Muscle of leg (tissue), 11 donors: Measurements from ENCODE around the gene APOBEC3B. TPM values are rescaled to one million over a fixed set of nuclear protein-coding genes. Genes with fewer than 3 reads are reported as not detected.
"Not testable (repeated sequence)": the region's sequence is repeated elsewhere in the genome, so short reads cannot be mapped to it uniquely, and the experiment has no call there.

Experiments used
- DNase-seq: peaks from one replicate; pipeline ENCODE4 v3.0.0; 2013
- H3K27ac ChIP-seq: one replicate; pipeline ENCODE4 v1.5.1; 2013; ENCODE audit warnings: mild to moderate bottlenecking, low read length, control low read depth
- H3K27me3 ChIP-seq: one replicate; pipeline ENCODE4 v1.6.1; 2013; ENCODE audit warnings: low read length; ENCODE audit not compliant: control insufficient read depth, insufficient read depth
- H3K36me3 ChIP-seq: one replicate; pipeline ENCODE4 v1.6.1; 2013; ENCODE audit warnings: low read length; ENCODE audit not compliant: control insufficient read depth, insufficient read depth
- H3K4me1 ChIP-seq: one replicate; pipeline ENCODE4 v1.6.1; 2013; ENCODE audit warnings: low read length; ENCODE audit not compliant: control insufficient read depth, insufficient read depth
- H3K4me3 ChIP-seq: one replicate; pipeline ENCODE4 v1.5.1; 2013; ENCODE audit warnings: low read length, control low read depth
- H3K9me3 ChIP-seq: replicated peaks from 2 replicates; pipeline ENCODE4 v1.6.1; 2013; ENCODE audit warnings: low read depth, low read length; ENCODE audit not compliant: control insufficient read depth
- WGBS: methylation state at CpG from one replicate; pipeline ENCODE4 v1.1.5; 2013; ENCODE audit warnings: missing lambda C conversion rate; ENCODE audit not compliant: insufficient coverage; 5-methylcytosine and 5-hydroxymethylcytosine counted together
- polyA plus RNA-seq, 8 donors: library from polyadenylated mRNA; unstranded; fragments of 120-200 nt; gene quantifications; one replicate each; pipeline versions ENCODE4 v1.2.1 to v1.2.3, GENCODE V29; 2013; ENCODE audit warnings: inconsistent platforms in 1 of 8, low replicate concordance in 1 of 8; ENCODE audit not compliant: insufficient read length in 8 of 8, insufficient read depth in 1 of 8
- total RNA-seq: library from RNA; stranded (reverse); fragments of 120-200 nt; gene quantifications from one replicate; pipeline ENCODE4 v1.2.4, GENCODE V29; 2013

The APOBEC3B gene
- total and polyA plus RNA-seq, 9 donors, result 1.1 to 6.6 (median 4.8) TPM

- H3K27ac ChIP-seq, result no peak overlapping the region
- no peaks in the 10 kb centered on the region for H3K4me1 ChIP-seq
- no peak for DNase-seq
- H3K36me3 ChIP-seq, result no peaks in the 10 kb centered on the region
- 84% methylated on average over 3 of the region's 18 CpGs for WGBS
- H3K27me3 ChIP-seq, result peaks cover 2% of the 10 kb centered on the region
- peaks cover 2% of the 10 kb centered on the region for H3K9me3 ChIP-seq
- H3K4me3 ChIP-seq, result no peak overlapping the region
Observed at GRCh38 chr22:38974170-38974825, 7.8 kb upstream of the APOBEC3B start.

GRCh38 chr22:38974826-38975175 lies 7.3 kb upstream of the APOBEC3B start:
- Histone ChIP-seq H3K27me3 (peaks cover 2% of the 10 kb centered on the region), H3K4me3 (no peak overlapping the region), H3K9me3 (peaks cover 2% of the 10 kb centered on the region), H3K27ac (no peak overlapping the region), H3K36me3 (no peaks in the 10 kb centered on the region), H3K4me1 (no peaks in the 10 kb centered on the region)
- DNase-seq, result no peak
- 89% methylated on average over 3 of the region's 7 CpGs for WGBS

DNA sequence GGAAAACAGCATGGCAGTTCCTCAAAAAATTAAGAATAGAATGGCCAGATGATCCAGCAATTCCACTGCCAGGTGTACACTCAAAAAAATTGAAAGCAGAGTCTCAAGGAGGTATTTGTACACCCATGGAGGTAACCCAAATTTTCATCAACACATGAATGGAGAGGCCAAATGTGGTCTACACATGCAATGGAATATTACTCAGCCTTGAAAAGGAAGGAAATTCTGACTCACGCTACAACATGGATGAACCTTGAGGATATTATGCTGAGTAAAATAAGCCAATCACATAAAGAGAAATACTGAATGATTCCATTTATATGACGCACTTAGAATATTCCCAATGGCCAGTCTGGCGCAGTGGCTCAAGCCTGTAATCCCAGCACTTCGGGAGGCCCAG lies 4.9 kb upstream of the APOBEC3B start:
- not testable (repeated sequence) for DNase-seq
- no CpG with 5 or more reads among the region's 4 CpGs for WGBS

GRCh38 chr22:38980587-38980986 lies 1.6 kb upstream of the APOBEC3B start:
- H3K27ac ChIP-seq, H3K27me3 ChIP-seq, H3K9me3 ChIP-seq, H3K4me3 ChIP-seq, H3K36me3 ChIP-seq, DNase-seq: not testable (repeated sequence)
- H3K4me1 ChIP-seq, result peaks cover 16% of the 10 kb centered on the region
- WGBS, result 75% methylated on average over 4 of the region's 10 CpGs

More for the DNA sequence above, 4.9 kb upstream of the APOBEC3B start:
- not testable (repeated sequence) for H3K4me3 ChIP-seq, H3K27ac ChIP-seq, H3K9me3 ChIP-seq, H3K36me3 ChIP-seq, H3K27me3 ChIP-seq
- peaks cover 12% of the 10 kb centered on the region for H3K4me1 ChIP-seq

- WGBS, result 30% methylated on average over 2 of the region's 27 CpGs
- peak overlapping the region; percentile 72 for H3K27ac ChIP-seq
- DNase-seq, result peak; percentile 85
Observed at GRCh38 chr22:38981005-38981991, 849 bp upstream of the APOBEC3B start.

GRCh38 chr22:38984224-38984623 lies 2.1 kb downstream of the APOBEC3B start:
- Histone ChIP-seq H3K27ac (no peak overlapping the region), H3K4me3 (no peak overlapping the region), H3K27me3 (no peaks in the 10 kb centered on the region)

More at GRCh38 chr22:38981005-38981991, 849 bp upstream of the APOBEC3B start:
- H3K9me3 ChIP-seq, result peaks cover 3% of the 10 kb centered on the region
- H3K36me3 ChIP-seq, result no peaks in the 10 kb centered on the region
- no peaks in the 10 kb centered on the region for H3K27me3 ChIP-seq
- peaks cover 16% of the 10 kb centered on the region for H3K4me1 ChIP-seq
- peak overlapping the region; percentile 51 for H3K4me3 ChIP-seq

GRCh38 chr22:38984784-38985757 lies 2.9 kb downstream of the APOBEC3B start:
- not testable (repeated sequence) for H3K4me3 ChIP-seq, H3K27me3 ChIP-seq, DNase-seq, H3K36me3 ChIP-seq, H3K9me3 ChIP-seq, H3K27ac ChIP-seq
- peaks cover 16% of the 10 kb centered on the region for H3K4me1 ChIP-seq
- WGBS, result 71% methylated on average over 1 of the region's 9 CpGs

More at GRCh38 chr22:38984224-38984623, 2.1 kb downstream of the APOBEC3B start:
- no peak for DNase-seq
- whole genome bisulfite sequencing, result no CpG with 5 or more reads among the region's 2 CpGs
- H3K9me3 ChIP-seq, result peaks cover 3% of the 10 kb centered on the region
- no peaks in the 10 kb centered on the region for H3K36me3 ChIP-seq
- H3K4me1 ChIP-seq, result peaks cover 16% of the 10 kb centered on the region

DNA sequence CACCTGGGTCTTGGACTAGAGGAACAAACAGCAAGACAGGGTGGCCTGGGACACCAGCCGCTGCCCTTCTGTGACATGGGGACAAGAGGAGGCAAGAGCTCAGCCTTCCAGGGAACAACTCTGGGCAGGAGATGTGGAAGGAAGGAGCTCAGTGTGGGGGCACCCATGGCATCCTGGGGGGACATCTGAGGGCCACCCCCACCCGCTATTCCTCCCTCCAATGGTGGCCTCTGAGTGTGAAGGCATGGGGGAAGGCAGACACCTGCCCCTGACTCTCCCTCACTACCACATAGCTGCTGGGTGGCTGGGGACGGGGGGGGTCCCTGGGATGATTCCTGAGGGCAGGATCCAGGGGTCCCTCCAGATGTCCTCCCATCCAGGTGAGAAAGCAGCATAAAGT lies 4.5 kb downstream of the APOBEC3B start:
- Histone ChIP-seq H3K36me3 (no peaks in the 10 kb centered on the region), H3K9me3 (peaks cover 3% of the 10 kb centered on the region), H3K27ac (no peak overlapping the region), H3K4me3 (no peak overlapping the region), H3K27me3 (no peaks in the 10 kb centered on the region), H3K4me1 (peaks cover 8% of the 10 kb centered on the region)
- WGBS, result no CpG with 5 or more reads among the region's 3 CpGs
- no peak for DNase-seq

- Histone ChIP-seq H3K27me3 (no peaks in the 10 kb centered on the region), H3K36me3 (no peaks in the 10 kb centered on the region), H3K4me1 (peaks cover 3% of the 10 kb centered on the region), H3K4me3 (no peak overlapping the region), H3K27ac (no peak overlapping the region), H3K9me3 (peaks cover 3% of the 10 kb centered on the region)
- DNase-seq, result no peak
- WGBS, result 51% methylated on average over 2 of the region's 8 CpGs
Observed at GRCh38 chr22:38987171-38987895, 5.2 kb downstream of the APOBEC3B start.
